ENCODE results near the gene GPC3. TPM values are rescaled to one million over a fixed set of nuclear protein-coding genes. Genes with fewer than 3 reads are reported as not detected.

Gene GPC3
- total RNA-seq, 1 donor from 2014 or later, result 4.2 TPM

GRCh38 chrX:133880032-133880443 is 105.4 kb downstream of the GPC3 start:
- Mint-ChIP-seq H3K4me3 (ENCODE audit: unreplicated experiment) (no peak overlapping the region), H3K4me1 (ENCODE audit: low read depth, unreplicated experiment) (peaks cover 18% of the 10 kb centered on the region), H3K9me3 (ENCODE audit: unreplicated experiment) (no peaks in the 10 kb centered on the region), H3K27ac (ENCODE audit: unreplicated experiment) (no peak overlapping the region), H3K36me3 (ENCODE audit: unreplicated experiment) (no peaks in the 10 kb centered on the region), H3K27me3 (ENCODE audit: unreplicated experiment) (no peaks in the 10 kb centered on the region)
- DNase-seq, result no peak
- TF ChIP-seq, protein P1, sequence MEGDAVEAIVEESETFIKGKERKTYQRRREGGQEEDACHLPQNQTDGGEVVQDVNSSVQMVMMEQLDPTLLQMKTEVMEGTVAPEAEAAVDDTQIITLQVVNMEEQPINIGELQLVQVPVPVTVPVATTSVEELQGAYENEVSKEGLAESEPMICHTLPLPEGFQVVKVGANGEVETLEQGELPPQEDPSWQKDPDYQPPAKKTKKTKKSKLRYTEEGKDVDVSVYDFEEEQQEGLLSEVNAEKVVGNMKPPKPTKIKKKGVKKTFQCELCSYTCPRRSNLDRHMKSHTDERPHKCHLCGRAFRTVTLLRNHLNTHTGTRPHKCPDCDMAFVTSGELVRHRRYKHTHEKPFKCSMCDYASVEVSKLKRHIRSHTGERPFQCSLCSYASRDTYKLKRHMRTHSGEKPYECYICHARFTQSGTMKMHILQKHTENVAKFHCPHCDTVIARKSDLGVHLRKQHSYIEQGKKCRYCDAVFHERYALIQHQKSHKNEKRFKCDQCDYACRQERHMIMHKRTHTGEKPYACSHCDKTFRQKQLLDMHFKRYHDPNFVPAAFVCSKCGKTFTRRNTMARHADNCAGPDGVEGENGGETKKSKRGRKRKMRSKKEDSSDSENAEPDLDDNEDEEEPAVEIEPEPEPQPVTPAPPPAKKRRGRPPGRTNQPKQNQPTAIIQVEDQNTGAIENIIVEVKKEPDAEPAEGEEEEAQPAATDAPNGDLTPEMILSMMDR (IDR thresholded peaks at IDR 0.05; ENCODE audit: partially characterized antibody, unreplicated experiment), result no peak

GRCh38 chrX:133878710-133879109 is 106.7 kb downstream of the GPC3 start:
- TF ChIP-seq, protein P1 (IDR thresholded peaks at IDR 0.05; ENCODE audit: partially characterized antibody, unreplicated experiment), result no peak
- peaks cover 18% of the 10 kb centered on the region for H3K4me1 Mint-ChIP-seq (ENCODE audit: low read depth, unreplicated experiment)
- H3K4me3 Mint-ChIP-seq (ENCODE audit: unreplicated experiment), result no peak overlapping the region
- no peaks in the 10 kb centered on the region for H3K36me3 Mint-ChIP-seq (ENCODE audit: unreplicated experiment)
- peaks cover 1% of the 10 kb centered on the region for H3K27me3 Mint-ChIP-seq (ENCODE audit: unreplicated experiment)
- no peaks in the 10 kb centered on the region for H3K9me3 Mint-ChIP-seq (ENCODE audit: unreplicated experiment)
- DNase-seq, result no peak
- no peak overlapping the region for H3K27ac Mint-ChIP-seq (ENCODE audit: unreplicated experiment)

- no peaks in the 10 kb centered on the region for H3K36me3 Mint-ChIP-seq (ENCODE audit: unreplicated experiment)
- DNase-seq, result no peak
- no peak overlapping the region for H3K4me3 Mint-ChIP-seq (ENCODE audit: unreplicated experiment)
- no peak overlapping the region for H3K27ac Mint-ChIP-seq (ENCODE audit: unreplicated experiment)
- H3K4me1 Mint-ChIP-seq (ENCODE audit: low read depth, unreplicated experiment), result peaks cover 6% of the 10 kb centered on the region
- H3K27me3 Mint-ChIP-seq (ENCODE audit: unreplicated experiment), result peaks cover 1% of the 10 kb centered on the region
- no peaks in the 10 kb centered on the region for H3K9me3 Mint-ChIP-seq (ENCODE audit: unreplicated experiment)
- TF ChIP-seq, protein P1 (IDR thresholded peaks at IDR 0.05; ENCODE audit: partially characterized antibody, unreplicated experiment), result no peak
These were observed 108.7 kb downstream of the GPC3 start for GRCh38 chrX:133876646-133877045.

- H3K27ac Mint-ChIP-seq (ENCODE audit: unreplicated experiment), result no peak overlapping the region
- H3K4me3 Mint-ChIP-seq (ENCODE audit: unreplicated experiment), result no peak overlapping the region
- TF ChIP-seq, protein P1 (IDR thresholded peaks at IDR 0.05; ENCODE audit: partially characterized antibody, unreplicated experiment), result no peak
- DNase-seq, result no peak
- H3K9me3 Mint-ChIP-seq (ENCODE audit: unreplicated experiment), result no peaks in the 10 kb centered on the region
- no peaks in the 10 kb centered on the region for H3K36me3 Mint-ChIP-seq (ENCODE audit: unreplicated experiment)
- H3K4me1 Mint-ChIP-seq (ENCODE audit: low read depth, unreplicated experiment), result peaks cover 4% of the 10 kb centered on the region
- H3K27me3 Mint-ChIP-seq (ENCODE audit: unreplicated experiment), result peaks cover under 1% of the 10 kb centered on the region
These were observed 116.1 kb downstream of the GPC3 start for GRCh38 chrX:133869270-133869669.

- Mint-ChIP-seq H3K9me3 (ENCODE audit: unreplicated experiment) (no peaks in the 10 kb centered on the region), H3K4me1 (ENCODE audit: low read depth, unreplicated experiment) (peaks cover 4% of the 10 kb centered on the region), H3K36me3 (ENCODE audit: unreplicated experiment) (no peaks in the 10 kb centered on the region), H3K4me3 (ENCODE audit: unreplicated experiment) (no peak overlapping the region), H3K27ac (ENCODE audit: unreplicated experiment) (no peak overlapping the region), H3K27me3 (ENCODE audit: unreplicated experiment) (no peaks in the 10 kb centered on the region)
- DNase-seq, result no peak
- TF ChIP-seq, protein P1 (IDR thresholded peaks at IDR 0.05; ENCODE audit: partially characterized antibody, unreplicated experiment), result no peak
These were observed 116.7 kb downstream of the GPC3 start for GRCh38 chrX:133868682-133869081.

All from glutamatergic neuron (in vitro differentiated cells).